Activated CD8-positive, alpha-beta T cell treated with anti-CD3 and anti-CD28 coated beads for 36 hours (primary cell): Measurements from ENCODE around the gene ZNF829. TPM values are rescaled to one million over a fixed set of nuclear protein-coding genes. Genes with fewer than 3 reads are reported as not detected.

Experiments
- ATAC-seq: fragments of 200-7000 bp; cut with Tn5 transposase; one replicate; pipeline ENCODE4 v1.10.0; 2021; ENCODE audit warnings: mild to moderate bottlenecking, moderate library complexity
- CTCF ChIA-PET: fragments of 350-600 bp; sonication (Branson Sonifier 250); formaldehyde crosslinking; loops from one replicate; lab custom pipeline; 2021; ENCODE audit warnings: antibody characterized with exemption; lab: Charles Lee
- POLR2A ChIA-PET: fragments of 350-600 bp; sonication (Branson Sonifier 250); formaldehyde crosslinking; loops from one replicate; lab custom pipeline; 2021; ENCODE audit warnings: antibody characterized with exemption; lab: Charles Lee
- DNase-seq: peaks from one replicate; pipeline ENCODE4 v3.0.0-alpha.2; 2020
- H3K27ac Mint-ChIP-seq: one replicate; pipeline ENCODE4 v1.8.0; 2021; ENCODE audit warnings: mild to moderate bottlenecking, mixed read lengths
- H3K27me3 Mint-ChIP-seq: one replicate; pipeline ENCODE4 v1.8.0; 2021; ENCODE audit warnings: mixed read lengths
- H3K36me3 Mint-ChIP-seq: one replicate; pipeline ENCODE4 v1.8.0; 2021; ENCODE audit warnings: low read depth, mixed read lengths
- H3K4me1 Mint-ChIP-seq: one replicate; pipeline ENCODE4 v1.8.0; 2021; ENCODE audit warnings: low read depth, mixed read lengths
- H3K4me3 Mint-ChIP-seq: one replicate; pipeline ENCODE4 v1.8.0; 2021; ENCODE audit warnings: mild to moderate bottlenecking, moderate library complexity, mixed read lengths
- H3K9me3 Mint-ChIP-seq: one replicate; pipeline ENCODE4 v1.8.0; 2021; ENCODE audit warnings: mixed read lengths
- CTCF ChIP-seq: fragments of 200-600 bp; IDR thresholded peaks from one replicate; pipeline ENCODE4 v1.8.0; 2022; ENCODE audit warnings: antibody characterized with exemption, mild to moderate bottlenecking
- intact Hi-C: fragments of 100-400 bp; cut with micrococcal nuclease; formaldehyde crosslinking; loops from one replicate; pipeline ENCODE4 v1.10.0; 2022
- total RNA-seq, 2 experiments: library from RNA; stranded (reverse); gene quantifications; one replicate each; pipeline ENCODE4 v1.2.3, GENCODE V29; 2021

ZNF829 gene
- total RNA-seq, result 1 to 10 TPM; 4.5 to 4.9 TPM

DNA sequence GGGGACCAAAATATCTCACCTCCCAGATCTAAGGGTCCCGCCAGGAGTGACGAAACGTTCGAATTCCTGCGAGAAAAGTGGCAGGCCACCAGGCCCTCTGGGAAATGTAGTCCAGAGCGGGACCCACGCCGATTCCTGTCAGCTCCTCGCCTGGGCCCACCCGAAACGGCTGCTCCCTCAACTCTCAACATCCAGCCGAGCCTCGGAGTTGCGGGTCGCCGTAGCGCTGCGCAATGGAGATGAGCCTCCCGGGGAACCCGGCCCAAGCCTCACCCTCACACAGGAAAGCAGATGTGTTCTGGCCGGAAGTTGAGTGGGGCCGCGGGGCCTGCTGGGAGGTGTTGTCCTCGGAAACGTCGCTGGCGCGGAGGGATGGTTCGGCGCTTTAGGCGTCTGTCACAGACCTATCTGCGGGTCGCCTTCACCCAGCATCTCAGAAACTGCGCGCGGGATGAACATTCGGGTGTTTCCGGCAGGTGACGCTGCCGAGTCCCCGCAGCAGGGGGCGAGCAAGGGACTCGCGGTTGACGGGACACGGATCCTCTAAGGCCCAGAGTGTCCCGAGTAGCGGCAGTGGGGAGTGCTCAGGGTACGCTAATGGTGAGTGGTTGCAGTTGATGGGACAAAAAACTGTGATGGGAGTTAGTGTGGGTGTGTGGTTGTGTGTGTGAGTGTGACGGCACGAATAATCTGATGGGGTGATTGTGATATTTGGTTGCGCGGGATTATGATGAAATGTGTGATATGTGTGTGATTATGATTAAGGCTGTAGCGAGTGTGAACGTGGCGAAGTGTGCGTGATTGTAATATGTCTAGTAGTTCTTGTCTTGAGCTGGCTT is at the start of gene ZNF829, which contains the start of gene ZNF568:
ZNF829 (minus strand) TSS at position 300 of the 839 bp plus-strand sequence. CDS start 1,124 bp downstream, outside the sequence.
ZNF568 (plus strand) TSS at position 341 of the 839 bp plus-strand sequence. CDS start 6,439 bp downstream, outside the sequence.
- peaks cover 39% of the 10 kb centered on the region for H3K9me3 Mint-ChIP-seq
- CTCF ChIA-PET, result interaction anchor here (0.6 to 1.0 kb wide), 2 partner anchors 18 to 162 kb away, joined by 3 read pairs; partner anchors contain the start of gene ZNF420
- peaks cover 13% of the 10 kb centered on the region for H3K4me1 Mint-ChIP-seq
- peak; percentile 97 for ATAC-seq
- H3K36me3 Mint-ChIP-seq, result peaks cover 67% of the 10 kb centered on the region
- peak; percentile 77 for TF ChIP-seq CTCF
- H3K27ac Mint-ChIP-seq, result peak within 1 kb of the TSS; percentile 96
- intact Hi-C loops, result no loop called here
- H3K27me3 Mint-ChIP-seq, result no peaks in the 10 kb centered on the region
- POLR2A ChIA-PET, result interaction anchor here (0.9 to 1.8 kb wide), 5 partner anchors 10 to 162 kb away, joined by 3 to 7 read pairs (median 4); partner anchors contain the start of genes ZNF345 and ZNF420
- DNase-seq, result peak; percentile 97
- H3K4me3 Mint-ChIP-seq, result peak within 1 kb of the TSS; percentile 85

DNA sequence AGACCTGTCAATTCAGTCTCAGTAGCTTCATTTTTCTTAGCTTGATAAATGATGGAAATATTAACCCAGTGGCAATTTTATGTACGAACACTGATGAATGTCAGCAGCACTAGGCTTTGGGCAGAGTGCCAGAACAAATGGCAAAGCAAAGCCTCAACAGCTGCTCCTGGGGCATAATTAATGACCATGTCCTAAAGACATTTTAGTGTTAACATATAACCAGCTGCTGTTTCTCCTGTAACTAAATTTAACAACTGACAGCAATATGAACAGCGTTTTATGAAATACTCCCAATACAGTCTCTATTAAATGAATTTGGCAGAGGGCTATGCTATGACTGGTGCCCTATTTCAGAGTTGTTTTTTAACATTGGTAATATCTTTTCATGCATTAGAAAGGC is 47.2 kb upstream of the ZNF829 start:
- DNase-seq (no peak), ATAC-seq (no peak)
- H3K9me3 Mint-ChIP-seq, result peaks cover 23% of the 10 kb centered on the region
- no peak for TF ChIP-seq CTCF
- no peaks in the 10 kb centered on the region for H3K27me3 Mint-ChIP-seq
- H3K27ac Mint-ChIP-seq, result no peak overlapping the region
- intact Hi-C loops, result no loop called here
- peaks cover 37% of the 10 kb centered on the region for H3K36me3 Mint-ChIP-seq
- H3K4me3 Mint-ChIP-seq, result no peak overlapping the region
- CTCF ChIA-PET, result no interaction called here
- H3K4me1 Mint-ChIP-seq, result no peaks in the 10 kb centered on the region
- POLR2A ChIA-PET, result interaction anchor here (0.6 kb wide), 1 partner anchor 383 kb away, joined by 4 read pairs; no protein-coding TSS in a partner anchor

DNA sequence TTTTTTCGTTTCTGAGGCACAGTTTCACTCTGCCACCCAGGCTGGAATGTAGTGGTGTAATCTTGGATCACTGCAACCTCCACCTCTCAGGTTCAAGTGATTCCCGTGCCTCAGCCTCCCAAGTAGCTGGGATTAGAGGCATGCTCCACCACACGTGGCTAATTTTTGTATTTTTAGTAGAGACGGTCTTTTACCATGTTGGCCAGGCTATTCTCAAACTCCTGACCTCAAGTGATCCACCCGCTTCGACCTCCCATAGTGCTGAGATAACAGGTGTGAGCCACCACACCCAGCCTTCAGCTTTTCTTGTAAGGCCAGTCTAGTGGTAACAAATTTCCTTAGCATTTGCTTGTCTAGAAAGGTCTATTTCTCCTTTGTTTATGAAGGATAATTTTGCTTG is 46.3 kb upstream of the ZNF829 start:
- peaks cover 38% of the 10 kb centered on the region for H3K36me3 Mint-ChIP-seq
- ChIA-PET POLR2A (no interaction called here), CTCF (no interaction called here)
- no peak overlapping the region for H3K4me3 Mint-ChIP-seq
- no peak for DNase-seq
- no peaks in the 10 kb centered on the region for H3K27me3 Mint-ChIP-seq
- no peak for ATAC-seq
- H3K9me3 Mint-ChIP-seq, result peaks cover 29% of the 10 kb centered on the region
- TF ChIP-seq CTCF, result no peak
- no peaks in the 10 kb centered on the region for H3K4me1 Mint-ChIP-seq
- no peak overlapping the region for H3K27ac Mint-ChIP-seq
- intact Hi-C loops, result no loop called here

- intact Hi-C loops, result no loop called here
- no peak for TF ChIP-seq CTCF
- peaks cover 54% of the 10 kb centered on the region for H3K36me3 Mint-ChIP-seq
- no peaks in the 10 kb centered on the region for H3K27me3 Mint-ChIP-seq
- H3K27ac Mint-ChIP-seq, result no peak overlapping the region
- H3K4me3 Mint-ChIP-seq, result no peak overlapping the region
- H3K9me3 Mint-ChIP-seq, result peaks cover 56% of the 10 kb centered on the region
- no peaks in the 10 kb centered on the region for H3K4me1 Mint-ChIP-seq
- DNase-seq, result no peak
- no peak for ATAC-seq
- ChIA-PET POLR2A (no interaction called here), CTCF (no interaction called here)
Measured at GRCh38 chr19:36950335-36951119, 34.4 kb upstream of the ZNF829 start.
